ENCODE results near the gene B4GALT3. TPM values are rescaled to one million over a fixed set of nuclear protein-coding genes. Genes with fewer than 3 reads are reported as not detected.

Gene B4GALT3
- total and polyA plus RNA-seq, 9 of the 15 experiments (the other 6 are each of a cell fraction or from before 2014, with no cell fraction given): 31.2 to 103 (median 46.1) TPM

DNA sequence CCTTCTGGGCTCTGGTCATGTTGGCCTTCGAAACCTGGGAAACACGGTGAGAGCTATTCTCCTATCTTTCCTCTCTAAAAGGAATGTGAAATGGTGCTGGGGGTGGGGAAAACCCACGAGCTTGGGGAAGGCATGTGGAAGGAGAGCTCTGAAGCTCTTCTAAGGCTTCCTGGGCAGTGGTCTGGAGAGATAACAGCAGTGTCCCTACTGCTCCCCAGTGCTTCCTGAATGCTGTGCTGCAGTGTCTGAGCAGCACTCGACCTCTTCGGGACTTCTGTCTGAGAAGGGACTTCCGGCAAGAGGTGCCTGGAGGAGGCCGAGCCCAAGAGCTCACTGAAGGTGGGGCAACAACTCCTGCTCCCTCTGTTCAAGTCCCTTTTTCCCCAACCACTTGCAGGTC is 15.3 kb downstream of the B4GALT3 start (continued):
- TF ChIP-seq ZNF318 (IDR thresholded peaks at IDR 0.05; ENCODE audit: borderline replicate concordance in 1 of 2, low read depth in 1 of 2) (no peak), ELF1 (tag; IDR thresholded peaks at IDR 0.05) (peak; percentile 44; the same call in 1 of the 2 replicates), NFRKB (IDR thresholded peaks at IDR 0.05; ENCODE audit: low read depth) (no peak), DNMT1 (IDR thresholded peaks at IDR 0.05) (no peak), TEAD4 (IDR thresholded peaks at IDR 0.05; ENCODE audit: low read length) (peak; percentile 44; the same call in 1 of the 2 replicates), TEAD4 (CRISPR knock-in tag; IDR thresholded peaks at IDR 0.05; ENCODE audit: borderline replicate concordance) (no peak), ZNF217 (CRISPR knock-in tag; IDR thresholded peaks at IDR 0.05) (no peak), RAD51 (IDR thresholded peaks at IDR 0.05; ENCODE audit: borderline replicate concordance, low read depth) (no peak), YY1 (IDR thresholded peaks at IDR 0.05; ENCODE audit: borderline replicate concordance in 1 of 3, control insufficient read depth in 1 of 3, extremely low read depth in 1 of 3, insufficient read depth in 3 of 3, insufficient read length in 1 of 3, insufficient replicate concordance in 2 of 3, low read depth in 1 of 3, low read length in 2 of 3) (no peak), TAL1 (IDR thresholded peaks at IDR 0.05) (peak; percentile 51), FOXK1 (CRISPR knock-in tag; IDR thresholded peaks at IDR 0.05; ENCODE audit: borderline replicate concordance) (no peak), ZNF316 (IDR thresholded peaks at IDR 0.05) (no peak), CHD1 (IDR thresholded peaks at IDR 0.05; ENCODE audit: low read length) (no peak), MECOM (CRISPR knock-in tag; IDR thresholded peaks at IDR 0.05) (no peak), CTBP1 (IDR thresholded peaks at IDR 0.05; ENCODE audit: borderline replicate concordance) (peak; percentile 34; the same call in 1 of the 2 replicates), HOXB6 (CRISPR knock-in tag; IDR thresholded peaks at IDR 0.05; ENCODE audit: borderline replicate concordance) (no peak), ZBTB43 (CRISPR knock-in tag; IDR thresholded peaks at IDR 0.05) (no peak), ZNF589 (CRISPR knock-in tag; IDR thresholded peaks at IDR 0.05; ENCODE audit: low read depth) (no peak)
- TF ChIP-seq, protein P1, sequence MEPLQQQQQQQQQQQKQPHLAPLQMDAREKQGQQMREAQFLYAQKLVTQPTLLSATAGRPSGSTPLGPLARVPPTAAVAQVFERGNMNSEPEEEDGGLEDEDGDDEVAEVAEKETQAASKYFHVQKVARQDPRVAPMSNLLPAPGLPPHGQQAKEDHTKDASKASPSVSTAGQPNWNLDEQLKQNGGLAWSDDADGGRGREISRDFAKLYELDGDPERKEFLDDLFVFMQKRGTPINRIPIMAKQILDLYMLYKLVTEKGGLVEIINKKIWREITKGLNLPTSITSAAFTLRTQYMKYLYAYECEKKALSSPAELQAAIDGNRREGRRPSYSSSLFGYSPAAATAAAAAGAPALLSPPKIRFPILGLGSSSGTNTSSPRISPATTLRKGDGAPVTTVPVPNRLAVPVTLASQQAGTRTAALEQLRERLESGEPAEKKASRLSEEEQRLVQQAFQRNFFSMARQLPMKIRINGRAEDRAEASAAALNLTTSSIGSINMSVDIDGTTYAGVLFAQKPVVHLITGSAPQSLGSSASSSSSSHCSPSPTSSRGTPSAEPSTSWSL (CRISPR knock-in tag; IDR thresholded peaks at IDR 0.05; ENCODE audit: borderline replicate concordance): no peak

All from K562 (cell line).